Left lung (tissue), 10 donors: ENCODE data around the gene TSPAN9. TPM values are rescaled to one million over a fixed set of nuclear protein-coding genes. Genes with fewer than 3 reads are reported as not detected.

Source experiments
- ATAC-seq: fragments of 200-7000 bp; cut with Tn5 transposase; one replicate; pipeline ENCODE4 v1.9.1; 2020; ENCODE audit warnings: moderate library complexity
- DNase-seq, 4 donors: peaks; one replicate each; pipeline ENCODE4 v3.0.0-alpha.2; 2013 to 2020
- H3K27ac ChIP-seq, 2 donors: fragments of 200-600 bp; sonication (generic) in 1 of 2; one replicate each; pipeline versions ENCODE4 v1.5.0 to v1.8.0; 2020 to 2021
- H3K27me3 ChIP-seq, 2 donors: fragments of 200-600 bp; sonication (generic) in 1 of 2; one replicate each; pipeline versions ENCODE4 v1.5.0 to v1.8.0; 2020 to 2021
- H3K36me3 ChIP-seq, 2 donors: fragments of 200-600 bp; sonication (generic) in 1 of 2; one replicate each; pipeline versions ENCODE4 v1.5.0 to v1.8.0; 2020 to 2021
- H3K4me1 ChIP-seq, 2 donors: fragments of 200-600 bp; one replicate each; pipeline ENCODE4 v1.8.0; 2021
- H3K4me3 ChIP-seq, 2 donors: fragments of 200-600 bp; sonication (generic) in 1 of 2; one replicate each; pipeline versions ENCODE4 v1.5.0 to v1.8.0; 2020 to 2021; ENCODE audit warnings: mild to moderate bottlenecking in 1 of 2
- H3K9me3 ChIP-seq, 2 donors: fragments of 200-600 bp; sonication (generic) in 1 of 2; one replicate each; pipeline versions ENCODE4 v1.5.0 to v1.8.0; 2020 to 2021
- CTCF ChIP-seq, 2 donors: fragments of 200-600 bp; sonication (generic) in 1 of 2; IDR thresholded peaks; one replicate each; pipeline versions ENCODE4 v1.5.0 to v1.8.0; 2021; ENCODE audit warnings: antibody characterized with exemption in 2 of 2
- intact Hi-C, 2 donors: fragments of 100-400 bp; cut with DNase I; formaldehyde crosslinking; loops; one replicate each; pipeline versions ENCODE4 v1.11.2 to v1.14.2; 2022
- polyA plus RNA-seq, 6 donors: library from polyadenylated mRNA; unstranded; fragments of 120-200 nt; gene quantifications; one replicate each; pipeline ENCODE4 v1.2.1, GENCODE V29; 2013; ENCODE audit not compliant: insufficient read length in 6 of 6
- total RNA-seq, 2 donors: library from RNA; stranded (reverse); fragmentation: NEBNext Ultra II Directional; extraction: Animal tissue kit (Norgen Biotek cat#: 25700); gene quantifications; one replicate each; pipeline ENCODE4 v1.2.1, GENCODE V29; 2021
- donor health status: DM: no; HTN: yes; CAD: no.
- donor health status: DM: no; HTN: no; CAD: no.

The TSPAN9 gene
- total and polyA plus RNA-seq, 8 donors, result 35.6 to 98.6 (median 81.3) TPM

GRCh38 chr12:3220382-3221321 is 143.5 kb downstream of the TSPAN9 start:
- no peak overlapping the region for H3K27ac ChIP-seq
- no peaks in the 10 kb centered on the region for H3K27me3 ChIP-seq
- no peaks in the 10 kb centered on the region for H3K9me3 ChIP-seq
- intact Hi-C loops, result no loop called here
- DNase-seq (peak in 1 of 4 donors; percentile 51), ATAC-seq (no peak)
- no peak for TF ChIP-seq CTCF (IDR thresholded peaks at IDR 0.05)
- H3K4me1 ChIP-seq, result peaks cover 6 to 30% of the 10 kb centered on the region in 2 donors
- no peaks in the 10 kb centered on the region for H3K36me3 ChIP-seq
- H3K4me3 ChIP-seq, result no peak overlapping the region

GRCh38 chr12:3222306-3222705 is 145.1 kb downstream of the TSPAN9 start:
- H3K27me3 ChIP-seq, result no peaks in the 10 kb centered on the region
- ATAC-seq (no peak), DNase-seq (peak in 1 of 4 donors; percentile 29)
- H3K9me3 ChIP-seq, result no peaks in the 10 kb centered on the region
- no peak for TF ChIP-seq CTCF (IDR thresholded peaks at IDR 0.05)
- peaks cover 6 to 30% of the 10 kb centered on the region in 2 donors for H3K4me1 ChIP-seq
- intact Hi-C loops, result no loop called here
- H3K4me3 ChIP-seq, result no peak overlapping the region
- H3K36me3 ChIP-seq, result no peaks in the 10 kb centered on the region
- H3K27ac ChIP-seq, result no peak overlapping the region

- Histone ChIP-seq H3K27ac (no peak overlapping the region), H3K27me3 (no peaks in the 10 kb centered on the region), H3K9me3 (no peaks in the 10 kb centered on the region), H3K4me3 (no peak overlapping the region), H3K4me1 (peaks cover 6 to 26% of the 10 kb centered on the region in 2 donors), H3K36me3 (no peaks in the 10 kb centered on the region)
- TF ChIP-seq CTCF (IDR thresholded peaks at IDR 0.05), result no peak
- ATAC-seq (no peak), DNase-seq (peak in 1 of 4 donors; percentile 22)
- intact Hi-C loops, result no loop called here
Measured at GRCh38 chr12:3222979-3223378, 145.8 kb downstream of the TSPAN9 start.

GRCh38 chr12:3223601-3224529 is 146.7 kb downstream of the TSPAN9 start:
- Histone ChIP-seq H3K9me3 (peaks cover 0 to 4% of the 10 kb centered on the region in 2 donors), H3K4me1 (peaks cover 2 to 21% of the 10 kb centered on the region in 2 donors), H3K4me3 (no peak overlapping the region), H3K36me3 (no peaks in the 10 kb centered on the region), H3K27ac (no peak overlapping the region), H3K27me3 (no peaks in the 10 kb centered on the region)
- intact Hi-C loops, result no loop called here
- peak in 1 of 4 donors; percentile 66 for DNase-seq
- no peak for TF ChIP-seq CTCF (IDR thresholded peaks at IDR 0.05)
- no peak for ATAC-seq
